Small intestine (tissue), 7 donors: Measurements from ENCODE around the gene NRG2. TPM values are rescaled to one million over a fixed set of nuclear protein-coding genes. Genes with fewer than 3 reads are reported as not detected.

Experiments
- DNase-seq, 2 donors: peaks; one replicate each; pipeline versions ENCODE4 v3.0.0 to v3.0.0-alpha.2; 2013
- FAIRE-seq: peaks from 2 replicates; lab custom pipeline; 2012; peaks lifted over from hg19 to GRCh38; lab: Jason Lieb, UNC
- H3K27ac ChIP-seq, 3 donors: one replicate each; pipeline ENCODE4 v1.5.1; 2013; ENCODE audit warnings: low read length in 2 of 3, mild to moderate bottlenecking in 2 of 3, control low read depth in 1 of 3, inconsistent platforms in 1 of 3, low read depth in 1 of 3, moderate library complexity in 1 of 3
- H3K27me3 ChIP-seq, 3 donors: one replicate each; pipeline ENCODE4 v1.6.1; 2013; ENCODE audit warnings: low read length in 3 of 3, inconsistent platforms in 1 of 3; ENCODE audit not compliant: control insufficient read depth in 3 of 3, insufficient read depth in 3 of 3
- H3K36me3 ChIP-seq, 3 donors: one replicate each; pipeline ENCODE4 v1.6.1; 2013; ENCODE audit warnings: low read length in 3 of 3, inconsistent platforms in 1 of 3, low read depth in 1 of 3, mild to moderate bottlenecking in 1 of 3, moderate library complexity in 1 of 3; ENCODE audit not compliant: control insufficient read depth in 3 of 3, insufficient read depth in 2 of 3
- H3K4me1 ChIP-seq, 3 donors: one replicate each; pipeline ENCODE4 v1.6.1; 2013; ENCODE audit warnings: low read length in 2 of 3, inconsistent platforms in 1 of 3, low read depth in 1 of 3, mild to moderate bottlenecking in 1 of 3, moderate library complexity in 1 of 3; ENCODE audit not compliant: control insufficient read depth in 3 of 3, insufficient read depth in 2 of 3
- H3K4me3 ChIP-seq, 3 donors: one replicate each; pipeline ENCODE4 v1.5.1; 2013; ENCODE audit warnings: low read length in 3 of 3, control low read depth in 1 of 3, inconsistent platforms in 1 of 3, low read depth in 1 of 3, mild to moderate bottlenecking in 1 of 3, moderate library complexity in 1 of 3
- H3K9me3 ChIP-seq, 2 donors: one replicate each; pipeline ENCODE4 v1.6.1; 2013; ENCODE audit warnings: low read depth in 1 of 2, low read length in 1 of 2; ENCODE audit not compliant: control insufficient read depth in 2 of 2, insufficient read depth in 1 of 2
- WGBS, 3 donors: extraction: QIAGEN DNeasy Blood & Tissue Kit; methylation state at CpG; one replicate each; pipeline ENCODE4 v1.1.7; 2013; 5-methylcytosine and 5-hydroxymethylcytosine counted together
- polyA plus RNA-seq, 4 donors: library from polyadenylated mRNA; stranded (reverse) in 3 of 4; unstranded in 1 of 4; fragments of 200-250 nt in 3 of 4; fragments of 120-200 nt in 1 of 4; gene quantifications; one replicate each; pipeline versions ENCODE4 v1.2.1 to v1.2.3, GENCODE V29; 2013
- donor health status: healthy with polysubstance abuse.
- donor health status: control.
- donor health status: control.
- donor health status: Bipolar disorder and iron deficiency.
- donor health status: healthy.

NRG2 gene
- polyA plus RNA-seq, 4 donors = 0.19 to 0.55 TPM; not detected in 2

GRCh38 chr5:140024928-140025327 lies 18.2 kb downstream of the NRG2 start:
- no peaks in the 10 kb centered on the region for H3K9me3 ChIP-seq
- H3K27ac ChIP-seq = no peak overlapping the region
- peaks cover 0 to 6% (median 0%) of the 10 kb centered on the region in 3 donors for H3K4me1 ChIP-seq
- no peak overlapping the region for H3K4me3 ChIP-seq
- 4 to 28% (median 23%) methylated on average over 1 of the region's 1 CpG for WGBS, 3 donors
- DNase-seq = no peak
- no peak for FAIRE-seq
- H3K36me3 ChIP-seq = no peaks in the 10 kb centered on the region
- H3K27me3 ChIP-seq = peaks cover 0 to 3% (median 0%) of the 10 kb centered on the region in 3 donors

- no peaks in the 10 kb centered on the region for H3K4me1 ChIP-seq
- no peaks in the 10 kb centered on the region for H3K36me3 ChIP-seq
- no peak for FAIRE-seq
- 89 to 93% (median 89%) methylated on average over 6 of the region's 6 CpGs for WGBS, 3 donors
- no peaks in the 10 kb centered on the region for H3K9me3 ChIP-seq
- no peak for DNase-seq
- H3K27ac ChIP-seq = no peak overlapping the region
- H3K4me3 ChIP-seq = no peak overlapping the region
- peaks cover 0 to 6% (median 2%) of the 10 kb centered on the region in 3 donors for H3K27me3 ChIP-seq
These were observed 19.4 kb downstream of the NRG2 start for GRCh38 chr5:140023611-140024191.

GRCh38 chr5:140020601-140021177 lies 22.4 kb downstream of the NRG2 start:
- FAIRE-seq = no peak
- Histone ChIP-seq H3K4me3 (no peak overlapping the region), H3K27me3 (peaks cover 0 to 6% (median 2%) of the 10 kb centered on the region in 3 donors), H3K27ac (no peak overlapping the region), H3K9me3 (no peaks in the 10 kb centered on the region), H3K4me1 (no peaks in the 10 kb centered on the region), H3K36me3 (no peaks in the 10 kb centered on the region)
- DNase-seq = no peak
- 64 to 78% (median 71%) methylated on average over 4 of the region's 4 CpGs for WGBS, 3 donors

GRCh38 chr5:140018920-140019644 lies 24.0 kb downstream of the NRG2 start:
- no peaks in the 10 kb centered on the region for H3K4me1 ChIP-seq
- no peaks in the 10 kb centered on the region for H3K9me3 ChIP-seq
- H3K4me3 ChIP-seq = no peak overlapping the region
- no peaks in the 10 kb centered on the region for H3K36me3 ChIP-seq
- DNase-seq = no peak
- H3K27me3 ChIP-seq = peaks cover 0 to 6% (median 2%) of the 10 kb centered on the region in 3 donors
- H3K27ac ChIP-seq = no peak overlapping the region
- no peak for FAIRE-seq
- 33 to 53% (median 37%) methylated on average over 4 of the region's 4 CpGs for WGBS, 3 donors

- no peak overlapping the region for H3K4me3 ChIP-seq
- H3K27ac ChIP-seq = no peak overlapping the region
- H3K27me3 ChIP-seq = peaks cover 0 to 6% (median 2%) of the 10 kb centered on the region in 3 donors
- no peaks in the 10 kb centered on the region for H3K4me1 ChIP-seq
- DNase-seq (no peak), FAIRE-seq (no peak)
- no peaks in the 10 kb centered on the region for H3K9me3 ChIP-seq
- no peaks in the 10 kb centered on the region for H3K36me3 ChIP-seq
- WGBS, 3 donors = 83 to 90% (median 87%) methylated on average over 7 of the region's 7 CpGs
These were observed 24.6 kb downstream of the NRG2 start for GRCh38 chr5:140018517-140018916.

GRCh38 chr5:140018096-140018481 lies 25.0 kb downstream of the NRG2 start:
- DNase-seq (no peak), FAIRE-seq (no peak)
- Histone ChIP-seq H3K36me3 (no peaks in the 10 kb centered on the region), H3K27ac (no peak overlapping the region), H3K4me1 (no peaks in the 10 kb centered on the region), H3K4me3 (no peak overlapping the region), H3K27me3 (peaks cover 0 to 6% (median 2%) of the 10 kb centered on the region in 3 donors), H3K9me3 (no peaks in the 10 kb centered on the region)
- 81 to 83% (median 82%) methylated on average over 8 of the region's 8 CpGs for WGBS, 3 donors

- H3K4me1 ChIP-seq = no peaks in the 10 kb centered on the region
- DNase-seq (no peak), FAIRE-seq (no peak)
- H3K27me3 ChIP-seq = peaks cover 0 to 6% (median 2%) of the 10 kb centered on the region in 3 donors
- 86 to 92% (median 89%) methylated on average over 9 of the region's 9 CpGs for WGBS, 3 donors
- no peaks in the 10 kb centered on the region for H3K36me3 ChIP-seq
- no peak overlapping the region for H3K4me3 ChIP-seq
- no peak overlapping the region for H3K27ac ChIP-seq
- H3K9me3 ChIP-seq = no peaks in the 10 kb centered on the region
These were observed 25.6 kb downstream of the NRG2 start for GRCh38 chr5:140017397-140018095.

- 80 to 85% (median 84%) methylated on average over 5 of the region's 5 CpGs for WGBS, 3 donors
These were observed 27.4 kb downstream of the NRG2 start for GRCh38 chr5:140015706-140016105.

More at GRCh38 chr5:140015706-140016105, 27.4 kb downstream of the NRG2 start:
- Histone ChIP-seq H3K27ac (no peak overlapping the region), H3K4me1 (no peaks in the 10 kb centered on the region), H3K27me3 (peaks cover 0 to 8% (median 2%) of the 10 kb centered on the region in 3 donors), H3K9me3 (no peaks in the 10 kb centered on the region), H3K36me3 (no peaks in the 10 kb centered on the region), H3K4me3 (no peak overlapping the region)
- FAIRE-seq (no peak), DNase-seq (no peak)
